RKO (cell line): ENCODE results near the gene CISH.

Experiments used
- DNase-seq: peaks from one replicate; pipeline ENCODE4 v3.0.0-alpha.2; 2016; ENCODE audit warnings: low spot score

CISH gene

DNA sequence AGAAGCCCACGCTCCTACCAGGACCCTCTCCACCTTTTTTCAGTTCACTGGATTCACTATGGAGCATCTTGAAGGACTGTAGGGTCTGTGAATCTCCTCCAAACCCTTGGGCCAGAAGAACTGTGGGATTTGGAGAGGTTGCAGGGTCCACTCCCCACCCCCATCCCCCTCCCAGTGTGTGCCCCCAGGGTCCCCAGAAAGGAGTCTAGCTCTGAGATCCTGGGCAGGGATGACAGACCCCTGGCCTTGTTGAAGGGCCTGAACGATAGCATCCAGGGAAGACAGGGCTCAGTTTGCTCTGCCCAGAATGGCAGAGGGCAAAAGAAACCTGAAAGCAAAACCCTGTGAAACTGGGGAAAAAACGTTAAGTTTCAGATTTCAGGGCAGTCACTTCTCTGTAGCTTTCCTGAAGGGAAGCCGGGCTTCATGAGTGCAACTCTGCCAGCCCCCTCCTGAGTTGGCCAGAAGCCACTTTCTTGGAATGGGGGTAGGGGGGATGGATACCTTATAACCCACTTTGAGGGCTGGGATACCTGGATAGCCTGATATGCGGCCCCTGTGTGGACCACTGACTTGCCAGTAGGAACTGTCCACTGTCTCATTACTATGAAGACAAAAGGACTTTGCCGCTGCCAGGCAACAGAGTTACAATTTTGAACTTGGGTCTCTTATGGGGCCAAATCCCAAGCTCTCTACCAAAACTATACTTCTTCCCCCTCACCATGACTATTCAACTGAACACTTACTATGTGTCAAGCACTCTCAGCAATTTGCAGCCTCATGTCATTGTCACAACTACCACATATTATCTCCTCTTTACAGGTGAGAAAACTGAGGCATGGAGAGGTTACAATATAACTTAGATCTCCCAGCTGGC lies 1.6 kb upstream of the CISH start:
- no peak for DNase-seq

DNA sequence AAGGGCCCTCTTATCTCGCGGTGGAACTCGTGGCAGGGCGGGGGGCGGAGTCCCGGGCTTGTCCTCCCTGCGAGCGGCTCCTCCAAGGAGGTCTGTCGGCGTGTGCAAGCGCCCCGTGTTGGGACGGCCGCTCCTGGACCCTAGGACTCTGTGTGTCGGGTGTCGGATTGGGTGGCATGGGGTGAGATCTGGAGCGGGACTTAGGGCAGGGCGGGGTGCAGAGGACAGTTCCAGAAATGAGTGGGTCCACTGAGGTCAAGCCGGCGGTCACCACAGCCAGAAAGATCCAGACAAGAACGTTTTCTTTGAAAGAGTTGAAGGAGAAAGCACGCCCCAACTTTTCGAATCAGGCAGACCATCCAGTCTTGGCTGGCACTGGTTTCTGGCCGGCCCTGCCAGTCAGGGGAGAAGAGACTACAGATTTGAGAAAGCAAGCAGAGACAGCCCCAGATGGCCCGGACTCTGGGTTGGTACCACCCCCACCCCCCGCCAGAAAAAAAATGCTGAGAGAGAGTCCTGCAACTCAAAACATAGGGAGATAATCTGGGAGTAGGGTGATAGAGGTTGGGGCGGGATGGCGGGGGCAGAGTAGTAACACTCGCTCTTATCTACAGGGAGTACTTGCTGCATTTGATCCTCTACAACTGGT lies 784 bp upstream of the CISH start:
- no peak for DNase-seq

DNA sequence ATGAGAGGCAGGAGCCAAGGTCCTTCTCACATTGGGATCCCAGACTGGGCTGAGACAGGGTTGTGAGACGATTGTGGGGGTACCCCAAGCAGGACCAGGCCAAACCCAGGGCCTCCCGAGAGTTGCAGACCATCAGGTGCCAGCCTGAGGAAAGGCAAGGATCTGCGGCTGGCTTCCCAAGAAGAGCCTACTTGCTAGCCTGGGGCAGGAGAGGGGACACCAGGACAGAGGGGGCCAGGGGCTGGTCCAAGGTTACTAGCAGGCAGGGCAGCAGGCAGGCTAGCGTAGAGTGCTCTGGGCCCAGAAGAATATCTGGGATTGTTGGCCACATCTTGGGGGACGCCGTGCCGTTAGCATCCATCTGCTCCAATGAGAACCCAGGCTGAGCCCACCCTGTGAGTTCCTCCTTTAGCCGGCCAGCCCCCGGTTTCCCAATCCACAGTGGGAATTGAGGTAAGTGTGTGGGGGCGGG lies 546 bp downstream of the CISH start:
- no peak for DNase-seq

- no peak for DNase-seq
These were observed 1.2 kb downstream of the CISH start for GRCh38 chr3:50610181-50610971.

DNA sequence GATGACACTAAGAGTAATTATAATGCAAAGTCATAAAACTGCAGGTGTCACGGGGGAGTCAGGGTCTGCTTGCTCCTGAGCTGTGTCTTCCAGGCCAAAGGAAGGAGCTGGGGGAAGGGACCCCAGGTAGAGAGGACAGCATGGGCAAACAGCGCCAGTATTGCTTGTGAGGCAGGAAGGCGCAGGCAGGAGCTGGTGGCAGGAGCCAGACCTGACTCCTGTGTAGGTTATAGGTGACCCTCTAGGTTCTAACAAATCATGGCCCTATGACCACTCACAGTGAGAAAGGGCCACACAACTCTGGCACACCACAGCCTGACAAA lies 1.9 kb downstream of the CISH start:
- DNase-seq = no peak

- DNase-seq = no peak
These were observed 2.4 kb downstream of the CISH start for GRCh38 chr3:50609071-50609762.

GRCh38 chr3:50608278-50608677 lies 3.3 kb downstream of the CISH start:
- DNase-seq = no peak

- DNase-seq = no peak
These were observed 4.1 kb downstream of the CISH start for GRCh38 chr3:50607271-50608091.

DNA sequence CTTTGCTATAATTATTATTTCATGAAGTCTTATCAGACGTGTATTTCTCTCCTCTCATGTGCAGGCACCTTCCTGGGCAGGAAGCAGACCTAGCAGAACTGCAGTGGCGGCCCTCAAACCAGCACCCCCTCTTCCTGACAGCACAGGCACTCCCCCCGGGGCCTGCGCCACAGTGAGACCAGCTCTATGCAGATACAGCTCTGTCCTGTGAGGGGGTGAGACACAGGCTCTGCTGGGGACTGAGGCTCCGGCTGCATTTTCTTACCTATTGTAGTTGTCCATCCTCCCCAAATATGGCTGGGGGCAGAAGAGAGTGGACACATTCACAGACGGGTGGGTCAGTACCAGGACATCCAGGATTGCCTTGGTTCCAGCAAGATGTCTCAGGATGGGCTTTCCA lies 5.0 kb downstream of the CISH start:
- no peak for DNase-seq

GRCh38 chr3:50605901-50606326 lies 5.7 kb downstream of the CISH start:
- no peak for DNase-seq

DNA sequence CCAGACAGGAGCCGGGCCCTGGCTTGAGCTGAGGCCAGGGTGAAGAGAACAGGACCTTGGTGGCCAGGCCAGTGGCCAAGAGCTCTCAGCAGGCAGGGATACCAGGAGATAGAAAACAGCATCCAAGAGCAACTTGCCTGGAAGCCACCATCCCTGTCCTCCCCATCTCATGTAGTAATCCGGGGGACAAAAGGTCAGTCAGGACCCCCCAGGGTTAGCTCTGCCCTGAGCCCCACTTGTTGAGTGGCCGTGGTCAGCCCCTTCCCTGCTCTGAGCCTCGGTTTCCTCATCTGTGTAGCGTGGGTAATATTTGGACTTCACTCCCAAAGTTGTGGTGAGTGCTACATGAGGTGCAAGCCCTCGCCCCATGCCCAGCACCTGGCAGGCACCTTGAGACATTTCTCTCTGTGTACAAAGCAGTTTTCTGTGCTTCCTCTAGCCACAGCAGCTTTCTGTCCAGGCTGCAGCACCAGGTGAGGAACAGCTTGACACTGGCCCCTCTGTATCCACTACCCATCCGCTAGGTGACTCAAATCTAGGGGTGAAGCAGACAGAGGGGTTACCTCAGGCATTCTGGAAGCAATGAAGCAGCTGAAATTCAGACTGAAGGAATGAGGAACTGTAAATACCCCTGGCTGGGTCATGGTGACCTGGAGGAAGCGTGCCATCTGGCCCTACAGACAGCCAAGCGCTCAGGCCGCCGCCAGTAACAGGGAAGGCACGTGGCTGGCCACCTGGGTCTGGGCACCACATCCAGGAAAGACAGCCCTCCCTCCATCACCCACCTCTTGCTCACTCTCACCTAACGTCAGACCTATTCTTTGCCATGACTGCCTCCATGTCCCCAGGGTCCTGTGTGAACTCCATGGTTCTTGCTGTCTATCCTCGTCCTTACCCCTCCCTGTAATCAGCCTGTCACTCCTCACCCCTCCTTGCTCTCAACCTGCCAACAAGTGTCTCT lies 6.7 kb downstream of the CISH start:
- no peak for DNase-seq

DNA sequence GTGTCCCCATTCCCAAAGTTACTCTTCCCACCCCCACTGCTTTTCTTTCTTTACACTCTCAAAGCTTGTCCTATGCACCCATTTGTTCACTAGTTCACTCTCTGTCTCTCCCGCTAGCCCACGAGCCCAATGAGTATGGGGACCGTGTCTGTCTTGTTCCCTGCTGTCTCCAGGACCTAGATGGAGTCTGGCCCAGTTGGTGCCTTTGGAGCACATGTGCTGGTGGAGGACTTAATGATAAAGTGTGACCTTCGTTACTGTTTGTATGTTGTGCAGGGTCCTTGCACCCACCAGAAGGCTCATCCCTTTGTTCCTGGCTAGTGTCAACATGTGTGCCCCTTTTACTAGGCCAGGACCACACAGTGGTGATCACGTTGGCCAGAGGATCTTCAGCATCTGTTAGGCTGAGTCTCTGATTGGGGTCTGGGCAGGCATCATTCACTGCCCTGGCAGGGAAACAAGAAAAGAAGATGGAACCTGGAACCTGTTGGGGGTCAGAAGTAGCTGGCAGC lies 7.4 kb downstream of the CISH start:
- no peak for DNase-seq

GRCh38 chr3:50603261-50604109 lies 8.1 kb downstream of the CISH start:
- no peak for DNase-seq

DNA sequence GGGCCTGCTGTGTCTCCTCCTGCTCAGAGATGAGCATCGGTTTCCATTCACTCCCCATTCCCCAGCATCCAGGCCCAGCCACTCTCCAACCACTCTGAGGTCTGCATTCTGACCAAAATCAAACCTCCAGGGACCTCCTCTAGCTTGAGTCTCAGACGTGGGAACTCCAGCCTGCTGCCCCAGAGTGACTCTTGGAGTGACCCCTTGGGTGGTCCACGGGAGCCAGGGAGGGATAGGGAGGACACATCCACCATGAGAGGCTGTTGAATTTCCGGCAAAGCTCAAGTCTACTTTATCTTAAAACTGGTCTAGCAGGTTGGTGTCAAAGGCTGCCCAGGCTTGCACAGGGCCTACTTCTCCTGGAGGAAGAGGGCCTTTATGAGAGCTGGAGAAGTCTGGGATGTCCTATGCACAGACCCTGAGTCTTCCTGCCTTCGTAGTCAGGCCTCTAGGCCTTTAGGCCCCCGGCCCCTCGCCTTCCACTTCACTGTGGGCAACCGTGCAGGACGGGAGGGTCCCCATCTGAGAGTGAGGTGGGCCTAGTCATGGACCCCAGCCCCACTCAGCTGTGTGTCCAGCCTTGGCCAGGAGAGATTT lies 8.9 kb downstream of the CISH start:
- DNase-seq = no peak

- DNase-seq = no peak
These were observed 10.6 kb downstream of the CISH start for GRCh38 chr3:50600841-50601591.

DNA sequence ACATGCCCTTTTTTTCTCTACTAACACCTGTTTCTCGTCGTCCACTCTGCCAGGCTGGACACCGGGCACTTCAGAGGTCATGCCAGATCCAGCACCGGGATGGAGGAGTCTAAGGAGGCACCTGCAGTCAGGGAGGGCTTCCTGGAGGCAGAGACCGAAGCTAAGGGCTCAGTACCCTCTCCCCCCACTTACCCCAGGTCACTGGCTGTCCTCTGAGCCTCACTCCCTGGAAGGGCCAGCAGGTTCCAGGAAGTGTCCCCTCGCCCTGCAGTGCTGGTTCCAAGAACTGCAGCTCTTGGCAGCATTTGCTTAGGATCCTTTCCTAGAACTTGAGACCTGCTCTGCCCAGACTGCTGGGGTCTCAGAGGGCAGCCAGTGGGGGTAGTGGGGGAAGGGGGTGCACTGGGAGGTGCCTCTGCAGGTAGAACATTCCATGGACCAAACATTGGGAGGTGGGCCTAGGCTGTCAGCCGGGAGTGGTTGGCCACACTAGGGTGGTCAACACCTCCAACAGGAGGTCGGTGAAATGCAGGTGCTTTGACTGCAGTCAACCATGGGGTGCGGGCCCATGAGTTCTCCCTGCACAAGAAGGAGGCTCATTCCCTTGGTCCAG lies 11.3 kb downstream of the CISH start:
- no peak for DNase-seq

- no peak for DNase-seq
These were observed 11.9 kb downstream of the CISH start for GRCh38 chr3:50599716-50600118.
